Body of pancreas (tissue), 4 donors: ENCODE data around the gene BOLA2B.

ENCODE experiments used
- POLR2A ChIP-seq, 3 donors: fragments of 450-650 bp; IDR thresholded peaks; one replicate each; pipeline ENCODE4 v1.6.1; 2016; ENCODE audit warnings: antibody characterized with exemption in 3 of 3, mild to moderate bottlenecking in 2 of 3
- TF ChIP-seq, protein P1 (sequence below), 7 experiments: fragments of 450-650 bp in 4 of 7; fragments of 200-600 bp in 3 of 7; sonication (generic) in 3 of 7; IDR thresholded peaks; one replicate each; pipeline ENCODE4 v1.5.1; 2016 to 2019; ENCODE audit warnings: antibody characterized with exemption in 7 of 7

DNA sequence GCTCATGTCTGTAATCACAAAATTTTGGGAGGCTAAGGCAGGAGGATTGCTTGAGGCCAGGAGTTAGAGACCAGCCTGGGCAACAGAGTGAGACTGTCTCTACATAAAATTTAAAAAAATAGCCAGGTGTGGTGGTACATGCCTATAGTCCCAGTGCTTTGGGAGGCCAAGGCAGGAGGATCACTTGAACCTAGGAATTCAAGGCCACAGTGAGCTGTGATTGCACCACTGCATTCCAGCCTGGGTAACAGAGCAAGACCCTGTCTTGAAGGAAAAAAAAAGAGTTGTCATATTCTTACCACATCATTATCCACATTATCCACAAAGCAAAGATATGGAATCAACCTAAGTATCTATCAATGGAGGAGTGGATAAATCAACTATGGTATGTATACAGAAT lies 49.4 kb downstream of the BOLA2B start:
- TF ChIP-seq, protein P1, sequence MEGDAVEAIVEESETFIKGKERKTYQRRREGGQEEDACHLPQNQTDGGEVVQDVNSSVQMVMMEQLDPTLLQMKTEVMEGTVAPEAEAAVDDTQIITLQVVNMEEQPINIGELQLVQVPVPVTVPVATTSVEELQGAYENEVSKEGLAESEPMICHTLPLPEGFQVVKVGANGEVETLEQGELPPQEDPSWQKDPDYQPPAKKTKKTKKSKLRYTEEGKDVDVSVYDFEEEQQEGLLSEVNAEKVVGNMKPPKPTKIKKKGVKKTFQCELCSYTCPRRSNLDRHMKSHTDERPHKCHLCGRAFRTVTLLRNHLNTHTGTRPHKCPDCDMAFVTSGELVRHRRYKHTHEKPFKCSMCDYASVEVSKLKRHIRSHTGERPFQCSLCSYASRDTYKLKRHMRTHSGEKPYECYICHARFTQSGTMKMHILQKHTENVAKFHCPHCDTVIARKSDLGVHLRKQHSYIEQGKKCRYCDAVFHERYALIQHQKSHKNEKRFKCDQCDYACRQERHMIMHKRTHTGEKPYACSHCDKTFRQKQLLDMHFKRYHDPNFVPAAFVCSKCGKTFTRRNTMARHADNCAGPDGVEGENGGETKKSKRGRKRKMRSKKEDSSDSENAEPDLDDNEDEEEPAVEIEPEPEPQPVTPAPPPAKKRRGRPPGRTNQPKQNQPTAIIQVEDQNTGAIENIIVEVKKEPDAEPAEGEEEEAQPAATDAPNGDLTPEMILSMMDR (IDR thresholded peaks at IDR 0.05), result no peak
- no peak for TF ChIP-seq POLR2A (IDR thresholded peaks at IDR 0.05)
